ENCODE measurements around the gene RAB5IF.
"Not testable (repeated sequence)": the region's sequence is repeated elsewhere in the genome, so short reads cannot be mapped to it uniquely, and the experiment has no call there.

Gene RAB5IF

GRCh38 chr20:36629719-36630681 lies 24.4 kb downstream of the RAB5IF start:
- DNase-seq (ENCODE audit: low read depth): no peak
- H3K4me3 ChIP-seq (ENCODE audit: low read depth, low read length): no peak overlapping the region

DNA sequence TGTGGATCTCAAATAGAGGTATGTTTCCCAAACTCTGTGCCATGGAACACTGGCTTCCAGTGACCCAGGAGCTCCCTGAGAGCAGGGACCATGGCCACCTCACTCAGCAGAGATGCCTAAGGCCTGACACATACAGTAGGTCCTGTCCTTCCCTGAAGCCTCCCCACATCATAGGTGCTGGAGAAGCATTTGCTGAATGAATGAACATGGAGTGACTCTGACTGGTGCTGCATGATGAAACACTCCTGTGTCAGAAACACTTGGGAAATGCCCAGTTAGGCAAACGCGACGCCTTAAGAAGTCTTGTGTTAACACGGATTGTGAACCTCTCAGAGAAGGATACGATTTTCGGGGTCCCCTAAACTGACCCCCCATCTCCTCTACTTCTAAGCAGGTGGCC lies 26.1 kb downstream of the RAB5IF start:
- TF ChIP-seq, protein P1, sequence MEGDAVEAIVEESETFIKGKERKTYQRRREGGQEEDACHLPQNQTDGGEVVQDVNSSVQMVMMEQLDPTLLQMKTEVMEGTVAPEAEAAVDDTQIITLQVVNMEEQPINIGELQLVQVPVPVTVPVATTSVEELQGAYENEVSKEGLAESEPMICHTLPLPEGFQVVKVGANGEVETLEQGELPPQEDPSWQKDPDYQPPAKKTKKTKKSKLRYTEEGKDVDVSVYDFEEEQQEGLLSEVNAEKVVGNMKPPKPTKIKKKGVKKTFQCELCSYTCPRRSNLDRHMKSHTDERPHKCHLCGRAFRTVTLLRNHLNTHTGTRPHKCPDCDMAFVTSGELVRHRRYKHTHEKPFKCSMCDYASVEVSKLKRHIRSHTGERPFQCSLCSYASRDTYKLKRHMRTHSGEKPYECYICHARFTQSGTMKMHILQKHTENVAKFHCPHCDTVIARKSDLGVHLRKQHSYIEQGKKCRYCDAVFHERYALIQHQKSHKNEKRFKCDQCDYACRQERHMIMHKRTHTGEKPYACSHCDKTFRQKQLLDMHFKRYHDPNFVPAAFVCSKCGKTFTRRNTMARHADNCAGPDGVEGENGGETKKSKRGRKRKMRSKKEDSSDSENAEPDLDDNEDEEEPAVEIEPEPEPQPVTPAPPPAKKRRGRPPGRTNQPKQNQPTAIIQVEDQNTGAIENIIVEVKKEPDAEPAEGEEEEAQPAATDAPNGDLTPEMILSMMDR (IDR thresholded peaks at IDR 0.05; ENCODE audit: low read depth, low read length, missing control alignments): no peak
- no peak for DNase-seq (ENCODE audit: low read depth)

More at GRCh38 chr20:36629719-36630681, 24.4 kb downstream of the RAB5IF start:
- TF ChIP-seq, protein P1 (IDR thresholded peaks at IDR 0.05; ENCODE audit: low read depth, low read length, missing control alignments): no peak

GRCh38 chr20:36632147-36632486 lies 26.5 kb downstream of the RAB5IF start:
- no peak for DNase-seq (ENCODE audit: low read depth)
- H3K4me3 ChIP-seq (ENCODE audit: low read depth, low read length): no peak overlapping the region
- TF ChIP-seq, protein P1 (IDR thresholded peaks at IDR 0.05; ENCODE audit: low read depth, low read length, missing control alignments): no peak

More for the DNA sequence above, 26.1 kb downstream of the RAB5IF start:
- no peak overlapping the region for H3K4me3 ChIP-seq (ENCODE audit: low read depth, low read length)

DNA sequence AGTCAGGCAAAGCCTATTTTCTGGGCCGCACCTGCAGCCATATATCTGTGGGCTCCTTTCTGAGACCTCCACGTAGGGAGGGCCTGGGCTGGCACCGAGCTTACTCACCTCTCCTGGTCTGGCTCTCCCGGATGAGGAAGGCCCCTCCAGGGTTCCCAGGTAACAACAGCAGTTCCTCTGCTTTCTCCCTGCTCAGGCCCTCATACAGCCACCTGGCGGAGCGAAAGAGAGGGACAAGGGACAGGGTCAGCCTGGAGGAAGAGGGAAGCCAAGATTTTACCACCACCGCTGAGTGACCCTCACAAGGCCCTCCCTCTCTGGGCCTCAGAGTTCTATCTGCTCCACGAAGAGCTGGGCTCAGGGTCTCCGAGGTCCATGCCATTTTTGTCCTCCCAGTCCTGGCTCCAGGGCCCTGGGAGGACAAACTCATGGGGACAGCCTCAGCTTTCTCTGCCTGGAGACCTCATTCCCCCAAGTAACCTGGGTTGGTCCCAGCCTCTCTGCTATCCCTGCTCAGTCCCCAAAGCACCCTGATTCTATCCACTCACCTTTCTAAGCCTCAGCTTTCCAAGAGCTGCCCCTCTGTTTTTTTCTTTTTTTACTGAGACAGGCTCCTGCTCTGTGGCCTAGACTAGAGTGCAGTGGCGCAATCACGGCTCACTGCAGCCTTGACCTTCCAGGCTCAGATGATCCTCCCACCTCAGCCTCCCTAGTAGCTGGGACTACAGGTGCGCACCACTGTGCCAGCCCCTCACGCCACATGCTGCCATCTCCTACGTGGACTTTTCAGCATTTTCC lies 27.1 kb downstream of the RAB5IF start:
- no peak overlapping the region for H3K4me3 ChIP-seq (ENCODE audit: low read depth, low read length)
- TF ChIP-seq, protein P1 (IDR thresholded peaks at IDR 0.05; ENCODE audit: low read depth, low read length, missing control alignments): no peak
- no peak for DNase-seq (ENCODE audit: low read depth)

- TF ChIP-seq, protein P1 (IDR thresholded peaks at IDR 0.05; ENCODE audit: low read depth, low read length, missing control alignments): no peak
- no peak overlapping the region for H3K4me3 ChIP-seq (ENCODE audit: low read depth, low read length)
- DNase-seq (ENCODE audit: low read depth): no peak
These were observed 27.8 kb downstream of the RAB5IF start for GRCh38 chr20:36633285-36633772.

- TF ChIP-seq, protein P1 (IDR thresholded peaks at IDR 0.05; ENCODE audit: low read depth, low read length, missing control alignments): no peak
- H3K4me3 ChIP-seq (ENCODE audit: low read depth, low read length): no peak overlapping the region
- no peak for DNase-seq (ENCODE audit: low read depth)
These were observed 28.8 kb downstream of the RAB5IF start for GRCh38 chr20:36634342-36634741.

DNA sequence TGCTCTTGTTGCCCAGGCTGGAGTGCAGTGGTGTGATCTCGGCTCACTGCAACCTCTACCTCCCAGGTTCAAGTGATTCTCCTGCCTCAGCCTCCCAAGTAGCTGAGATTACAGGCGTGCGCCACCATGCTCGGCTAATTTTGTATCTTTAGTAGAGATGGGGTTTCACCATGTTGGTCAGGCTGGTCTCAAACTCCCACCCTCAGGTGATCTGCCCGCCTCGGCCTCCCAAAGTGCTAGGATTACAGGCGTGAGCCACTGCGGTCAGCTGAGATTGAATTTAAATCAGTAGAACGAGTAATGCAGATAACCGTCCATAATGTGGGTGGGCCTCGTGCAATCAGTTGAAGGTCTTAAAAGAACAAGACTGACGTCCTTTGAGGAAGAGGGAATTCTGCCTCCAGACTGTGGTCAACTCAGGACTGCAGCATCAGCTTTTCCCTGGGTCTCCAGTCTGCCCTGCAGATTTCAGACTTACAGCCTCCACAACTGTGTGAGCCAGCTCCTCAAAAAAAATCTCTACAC lies 33.4 kb downstream of the RAB5IF start:
- H3K4me3 ChIP-seq (ENCODE audit: low read depth, low read length); DNase-seq (ENCODE audit: low read depth): not testable (repeated sequence)

Data from GM12864 (cell line).